Adrenal gland (tissue), 5 donors: Measurements from ENCODE around the gene DCLK2.

Experiments
- CTCF ChIP-seq, 6 experiments: fragments of 450-650 bp in 4 of 6; fragments of 200-600 bp in 2 of 6; sonication (generic) in 1 of 6; IDR thresholded peaks; 1 replicate in 5 of 6; 2 replicates in 1 of 6; pipeline versions ENCODE4 v1.5.1 to v1.8.0; 2016 to 2021; ENCODE audit warnings: antibody characterized with exemption in 6 of 6, mild to moderate bottlenecking in 2 of 6, moderate library complexity in 1 of 6
- POLR2A ChIP-seq, 2 donors: fragments of 450-650 bp; IDR thresholded peaks; one replicate each; pipeline ENCODE4 v1.6.1; 2017; ENCODE audit warnings: antibody characterized with exemption in 2 of 2, mild to moderate bottlenecking in 2 of 2, moderate library complexity in 1 of 2
- donor health status: DM: no; HTN: no; CAD: no.

- no peak for TF ChIP-seq CTCF (IDR thresholded peaks at IDR 0.05)
- TF ChIP-seq POLR2A (IDR thresholded peaks at IDR 0.05) = no peak
Measured at GRCh38 chr4:150251752-150252190, 173.5 kb downstream of the DCLK2 start.
